A673 (cell line): ENCODE measurements around the gene TAX1BP3.

Experiments used
- CTCF ChIP-seq: fragments of 300-800, 200-600 bp; sonication (generic); conservative IDR thresholded peaks from 2 replicates; pipeline ENCODE4 v1.5.1; 2017; ENCODE audit warnings: low read depth, mild to moderate bottlenecking, antibody characterized with exemption, low read length, moderate library complexity, mixed read lengths
- EZH2 ChIP-seq: fragments of 200-600 bp; sonication (generic); IDR thresholded peaks from 2 replicates; pipeline ENCODE4 v1.6.1; 2017; ENCODE audit warnings: borderline replicate concordance, low read depth, mild to moderate bottlenecking, mixed read lengths, antibody characterized with exemption, low read length; ENCODE audit not compliant: poor library complexity, severe bottlenecking

GRCh38 chr17:3647769-3648555 is 20.4 kb downstream of the TAX1BP3 start:
- TF ChIP-seq CTCF (peak; percentile 55), EZH2 (no peak)
